NCI-H2196 treated with DMSO at 0.1 percent for 48 hours (cell line): ENCODE results near the gene GLT8D2.
"Not testable (repeated sequence)": the region's sequence is repeated elsewhere in the genome, so short reads cannot be mapped to it uniquely, and the experiment has no call there.

Experiments
- DNase-seq: peaks from one replicate; lab custom pipeline; 2025; ENCODE audit not compliant: unreplicated experiment; lab: John Stamatoyannopoulos, UW

The GLT8D2 gene

GRCh38 chr12:104054681-104055346 is 4.8 kb upstream of the GLT8D2 start:
- no peak for DNase-seq

GRCh38 chr12:104050436-104050835 is 449 bp upstream of the GLT8D2 start:
- no peak for DNase-seq

- DNase-seq = no peak
Measured at GRCh38 chr12:104049278-104049902, 597 bp downstream of the GLT8D2 start.

GRCh38 chr12:104048811-104049210 is 1.2 kb downstream of the GLT8D2 start:
- DNase-seq = no peak

GRCh38 chr12:104048162-104048561 is 1.8 kb downstream of the GLT8D2 start:
- no peak for DNase-seq

- no peak for DNase-seq
Measured at GRCh38 chr12:104046306-104046705, 3.7 kb downstream of the GLT8D2 start.

GRCh38 chr12:104044158-104044557 is 5.8 kb downstream of the GLT8D2 start:
- DNase-seq = no peak

GRCh38 chr12:104042580-104042979 is 7.4 kb downstream of the GLT8D2 start:
- no peak for DNase-seq

GRCh38 chr12:104039769-104040168 is 10.2 kb downstream of the GLT8D2 start:
- not testable (repeated sequence) for DNase-seq

- DNase-seq = not testable (repeated sequence)
Measured at GRCh38 chr12:104036143-104036542, 13.8 kb downstream of the GLT8D2 start.

GRCh38 chr12:104030596-104030995 is 19.4 kb downstream of the GLT8D2 start:
- DNase-seq = not testable (repeated sequence)

- DNase-seq = peak; percentile 5
Measured at GRCh38 chr12:104026841-104027599, 23.0 kb downstream of the GLT8D2 start.

GRCh38 chr12:104025771-104026170 is 24.2 kb downstream of the GLT8D2 start:
- DNase-seq = no peak

GRCh38 chr12:104024348-104024747 is 25.6 kb downstream of the GLT8D2 start:
- no peak for DNase-seq

- DNase-seq = no peak
Measured at GRCh38 chr12:104023710-104024109, 26.3 kb downstream of the GLT8D2 start.

GRCh38 chr12:104022786-104023185 is 27.2 kb downstream of the GLT8D2 start:
- DNase-seq = no peak

GRCh38 chr12:104021862-104022261 is 28.1 kb downstream of the GLT8D2 start:
- not testable (repeated sequence) for DNase-seq

- DNase-seq = no peak
Measured at GRCh38 chr12:104012331-104012730, 37.7 kb downstream of the GLT8D2 start.

- DNase-seq = no peak
Measured at GRCh38 chr12:104011253-104011652, 38.7 kb downstream of the GLT8D2 start.

- no peak for DNase-seq
Measured at GRCh38 chr12:104010606-104011169, 39.3 kb downstream of the GLT8D2 start.

- DNase-seq = no peak
Measured at GRCh38 chr12:104010121-104010520, 39.9 kb downstream of the GLT8D2 start.

GRCh38 chr12:104006929-104007328 is 43.1 kb downstream of the GLT8D2 start:
- no peak for DNase-seq
